Renal cortex interstitium (tissue), 11 donors: ENCODE measurements around the gene VPS18. TPM values are rescaled to one million over a fixed set of nuclear protein-coding genes. Genes with fewer than 3 reads are reported as not detected.
"Not testable (repeated sequence)": the region's sequence is repeated elsewhere in the genome, so short reads cannot be mapped to it uniquely, and the experiment has no call there.

Experiments
- DNase-seq, 11 donors: peaks; one replicate each; pipeline ENCODE4 v3.0.0-alpha.2; 2013; ENCODE audit warnings: low read depth in 9 of 11, low spot score in 4 of 11; ENCODE audit errors: extremely low read depth in 1 of 11
- polyA plus RNA-seq, 3 donors: library from polyadenylated mRNA; unstranded; fragments of 120-200 nt; gene quantifications; one replicate each; pipeline ENCODE4 v1.2.1, GENCODE V29; 2013; ENCODE audit not compliant: insufficient read length in 3 of 3

Gene VPS18
- polyA plus RNA-seq, 3 donors, result 15.5 to 19.2 (median 17.2) TPM

GRCh38 chr15:40861147-40861546 is 33.1 kb upstream of the VPS18 start:
- DNase-seq, result not testable (repeated sequence)

- no peak for DNase-seq
Observed at GRCh38 chr15:40863660-40864270, 30.5 kb upstream of the VPS18 start.

- no peak for DNase-seq
Observed at GRCh38 chr15:40867199-40867598, 27.1 kb upstream of the VPS18 start.

GRCh38 chr15:40869686-40870085 is 24.6 kb upstream of the VPS18 start:
- DNase-seq, result no peak

- DNase-seq, result no peak
Observed at GRCh38 chr15:40870716-40871115, 23.5 kb upstream of the VPS18 start.

GRCh38 chr15:40871749-40872617 is 22.3 kb upstream of the VPS18 start:
- DNase-seq, result peak in 1 of 11 donors; percentile 60

GRCh38 chr15:40872791-40873693 is 21.2 kb upstream of the VPS18 start:
- DNase-seq, result no peak

GRCh38 chr15:40873694-40874561 is 20.3 kb upstream of the VPS18 start, which contains the start of gene RHOV:
RHOV (minus strand) TSS chr15:40874234; CDS start chr15:40874139, 95 bp downstream.
- peak in 3 of 11 donors; percentile 51 to 63 (median 51) for DNase-seq

GRCh38 chr15:40875991-40876730 is 18.1 kb upstream of the VPS18 start:
- DNase-seq, result no peak

- no peak for DNase-seq
Observed at GRCh38 chr15:40877694-40878093, 16.6 kb upstream of the VPS18 start.

- DNase-seq, result no peak
Observed at GRCh38 chr15:40878785-40879184, 15.5 kb upstream of the VPS18 start.

GRCh38 chr15:40879609-40880008 is 14.6 kb upstream of the VPS18 start:
- no peak for DNase-seq

- no peak for DNase-seq
Observed at GRCh38 chr15:40881351-40881750, 12.9 kb upstream of the VPS18 start.

GRCh38 chr15:40886586-40886985 is 7.7 kb upstream of the VPS18 start:
- DNase-seq, result no peak

- no peak for DNase-seq
Observed at GRCh38 chr15:40889112-40889511, 5.1 kb upstream of the VPS18 start.

- no peak for DNase-seq
Observed at GRCh38 chr15:40891138-40891537, 3.1 kb upstream of the VPS18 start.

GRCh38 chr15:40891810-40892446 is 2.3 kb upstream of the VPS18 start:
- no peak for DNase-seq
